Activated CD8-positive, alpha-beta memory T cell treated with anti-CD3 and anti-CD28 coated beads for 48 hours (primary cell): ENCODE results near the gene SH3BP4.

Source experiments
- DNase-seq, 3 experiments: peaks; one replicate each; pipeline ENCODE4 v3.0.0-alpha.2; 2020; ENCODE audit warnings: low read depth in 2 of 3, low spot score in 2 of 3

Gene SH3BP4

GRCh38 chr2:234964631-234965461 is 13.0 kb downstream of the SH3BP4 start:
- no peak for DNase-seq

GRCh38 chr2:234966340-234966739 is 14.5 kb downstream of the SH3BP4 start:
- DNase-seq: no peak

DNA sequence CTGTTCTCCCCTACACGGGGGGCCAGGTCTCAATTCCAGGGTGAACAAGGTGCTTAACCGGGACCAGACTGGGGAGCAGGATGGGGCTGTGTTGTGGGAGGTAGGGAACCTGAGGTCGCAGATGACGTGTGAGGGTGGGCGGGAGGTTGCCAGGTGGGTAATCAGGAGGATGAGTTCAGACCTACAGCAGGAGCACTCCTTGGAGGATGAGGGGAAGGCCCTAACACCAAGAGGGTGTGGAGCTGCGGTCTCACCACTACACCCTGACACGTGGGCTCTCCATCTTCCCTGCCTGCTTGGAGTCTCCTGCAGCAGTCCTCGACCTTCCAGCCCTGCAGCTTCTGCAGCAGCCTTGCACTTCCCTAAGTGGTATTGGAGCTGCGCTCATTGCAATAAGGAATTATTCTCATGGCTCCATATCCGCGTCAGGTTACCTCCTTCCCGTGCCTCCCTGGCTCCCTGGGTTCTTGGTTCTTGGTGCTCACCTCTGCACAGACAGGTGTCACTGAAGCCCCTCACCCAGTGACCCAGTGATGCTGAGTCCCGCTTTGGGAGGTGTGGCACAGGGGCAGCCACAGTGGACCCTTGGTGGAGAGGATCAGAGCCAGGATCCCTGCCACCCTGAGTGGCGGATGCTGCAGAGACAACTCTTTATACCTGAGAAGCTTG is 15.5 kb downstream of the SH3BP4 start:
- no peak for DNase-seq

DNA sequence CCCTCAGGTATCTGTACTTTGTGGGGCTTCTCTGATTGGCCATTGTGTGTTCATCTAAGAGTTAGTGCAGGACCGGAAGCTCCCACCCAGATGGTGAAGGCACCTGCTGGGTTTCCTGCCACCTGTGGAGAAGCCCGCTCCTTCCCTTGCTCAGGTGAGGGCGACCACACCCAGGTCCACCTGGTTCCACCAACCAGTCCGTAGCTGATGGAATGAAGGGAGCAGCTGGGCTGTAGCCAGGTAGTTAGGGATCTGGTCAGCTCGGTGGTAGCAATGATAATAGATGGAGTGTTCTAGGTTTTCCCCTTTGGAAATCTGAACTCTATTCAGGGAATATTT is 16.0 kb downstream of the SH3BP4 start:
- no peak for DNase-seq

DNA sequence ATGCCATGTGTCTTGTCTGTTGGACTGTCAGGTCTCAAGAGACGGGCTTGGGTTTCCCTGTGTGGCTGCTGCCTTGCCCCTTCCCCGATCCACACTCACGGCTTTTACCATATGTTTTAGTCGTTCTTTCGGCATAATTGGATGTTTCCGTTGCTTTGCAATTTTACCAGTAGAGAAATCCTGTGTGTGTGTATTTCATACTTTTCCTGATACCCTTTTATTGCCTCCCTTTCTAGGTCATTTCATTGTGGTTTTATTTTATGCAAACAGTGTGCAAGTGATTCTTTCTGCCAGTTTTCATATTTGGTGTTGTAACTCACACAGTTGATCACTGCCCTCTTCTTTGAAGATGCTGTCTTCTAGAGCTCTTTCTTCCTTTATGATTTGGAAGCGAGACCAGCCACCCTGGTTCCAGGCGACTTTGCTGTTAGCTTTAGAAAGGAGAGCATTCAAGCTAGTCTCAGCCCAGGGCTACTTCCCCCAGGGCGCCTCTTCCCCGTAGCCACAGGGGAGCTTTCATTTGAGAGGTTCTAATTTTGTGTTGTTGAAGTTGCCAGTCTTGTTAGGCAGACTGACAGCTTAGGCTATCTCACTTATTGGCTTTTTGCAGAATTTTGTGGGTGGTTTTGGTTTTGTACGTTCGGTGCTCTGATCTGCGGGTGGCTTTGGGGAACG is 17.0 kb downstream of the SH3BP4 start:
- DNase-seq: no peak

GRCh38 chr2:234969306-234970098 is 17.7 kb downstream of the SH3BP4 start:
- no peak for DNase-seq

DNA sequence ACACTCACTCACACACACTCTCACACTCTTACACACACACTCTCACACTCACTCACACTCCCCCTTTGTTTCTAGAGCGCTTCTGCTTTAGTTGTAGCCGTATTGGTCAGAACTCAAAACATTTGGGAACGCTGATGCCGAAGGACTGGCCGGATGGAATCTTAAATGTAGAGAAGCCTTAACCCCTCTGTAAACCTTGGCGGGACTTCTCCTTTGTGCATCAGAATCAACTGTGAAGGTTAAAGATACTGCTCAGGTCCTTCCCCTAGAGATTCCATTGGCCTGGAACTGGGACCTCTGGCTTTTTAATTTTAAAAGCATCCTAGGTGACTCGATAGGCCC is 18.3 kb downstream of the SH3BP4 start:
- no peak for DNase-seq

GRCh38 chr2:234970477-234970882 is 18.7 kb downstream of the SH3BP4 start:
- DNase-seq: no peak

GRCh38 chr2:234971496-234971895 is 19.7 kb downstream of the SH3BP4 start:
- no peak for DNase-seq

GRCh38 chr2:234973008-234973407 is 21.2 kb downstream of the SH3BP4 start:
- no peak for DNase-seq

GRCh38 chr2:234974501-234975385 is 22.9 kb downstream of the SH3BP4 start:
- no peak for DNase-seq

DNA sequence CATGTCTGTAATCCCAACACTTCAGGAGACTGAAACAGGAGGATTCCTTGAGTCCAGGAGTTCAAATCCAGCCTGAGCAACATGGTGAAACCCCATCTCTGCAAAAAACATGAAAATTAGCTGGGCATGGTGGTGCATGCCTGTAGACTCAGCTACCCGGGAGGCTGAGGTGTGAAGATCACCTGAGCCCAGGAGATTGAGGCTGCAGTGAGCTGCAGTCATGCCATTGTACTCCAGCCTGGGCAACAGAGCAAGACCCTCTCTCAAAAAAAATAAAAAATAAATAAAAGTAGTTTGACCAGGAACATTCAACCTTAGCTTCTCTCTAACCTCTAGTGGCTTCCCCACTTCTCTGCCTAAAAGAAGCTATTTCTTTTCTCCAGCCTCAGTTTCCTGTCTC is 23.8 kb downstream of the SH3BP4 start:
- no peak for DNase-seq

GRCh38 chr2:234976479-234977227 is 24.8 kb downstream of the SH3BP4 start:
- no peak for DNase-seq

GRCh38 chr2:234977228-234977679 is 25.4 kb downstream of the SH3BP4 start:
- DNase-seq: no peak

DNA sequence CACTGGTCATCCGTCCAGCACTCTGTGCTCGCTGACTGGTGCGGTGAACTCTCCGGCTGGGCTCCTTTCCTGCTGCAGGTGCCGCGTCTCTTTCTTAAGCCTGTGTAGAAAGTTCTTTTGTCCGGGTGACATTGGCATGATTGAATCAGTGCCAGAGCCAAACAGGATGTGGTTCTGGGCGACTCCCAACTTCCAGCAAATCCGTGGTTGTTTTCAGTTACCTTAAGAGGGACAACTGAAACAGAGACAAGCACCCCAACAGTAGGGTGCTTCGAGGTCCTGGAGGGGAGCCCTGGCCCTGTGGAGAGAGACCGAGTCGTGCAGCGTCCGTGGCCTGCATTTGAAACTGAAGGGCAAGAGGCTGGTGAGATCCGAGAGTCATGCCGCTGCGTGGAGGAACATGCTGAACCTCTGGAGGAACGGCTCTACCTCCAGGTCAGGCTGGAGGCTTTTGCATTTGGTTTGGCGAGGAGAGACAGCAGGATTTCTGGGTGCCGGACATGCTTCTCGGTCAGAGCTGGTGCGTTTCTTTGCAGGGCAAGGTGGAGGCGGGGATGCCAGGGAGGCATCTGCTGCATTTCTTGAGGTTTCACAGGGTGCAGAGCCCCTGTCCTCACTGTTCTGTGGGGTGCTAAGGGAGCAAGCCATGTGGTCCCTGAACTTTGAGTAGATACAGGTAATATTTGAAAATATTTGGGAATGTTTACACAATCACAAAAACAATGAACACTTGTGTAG is 26.8 kb downstream of the SH3BP4 start:
- DNase-seq: no peak

DNA sequence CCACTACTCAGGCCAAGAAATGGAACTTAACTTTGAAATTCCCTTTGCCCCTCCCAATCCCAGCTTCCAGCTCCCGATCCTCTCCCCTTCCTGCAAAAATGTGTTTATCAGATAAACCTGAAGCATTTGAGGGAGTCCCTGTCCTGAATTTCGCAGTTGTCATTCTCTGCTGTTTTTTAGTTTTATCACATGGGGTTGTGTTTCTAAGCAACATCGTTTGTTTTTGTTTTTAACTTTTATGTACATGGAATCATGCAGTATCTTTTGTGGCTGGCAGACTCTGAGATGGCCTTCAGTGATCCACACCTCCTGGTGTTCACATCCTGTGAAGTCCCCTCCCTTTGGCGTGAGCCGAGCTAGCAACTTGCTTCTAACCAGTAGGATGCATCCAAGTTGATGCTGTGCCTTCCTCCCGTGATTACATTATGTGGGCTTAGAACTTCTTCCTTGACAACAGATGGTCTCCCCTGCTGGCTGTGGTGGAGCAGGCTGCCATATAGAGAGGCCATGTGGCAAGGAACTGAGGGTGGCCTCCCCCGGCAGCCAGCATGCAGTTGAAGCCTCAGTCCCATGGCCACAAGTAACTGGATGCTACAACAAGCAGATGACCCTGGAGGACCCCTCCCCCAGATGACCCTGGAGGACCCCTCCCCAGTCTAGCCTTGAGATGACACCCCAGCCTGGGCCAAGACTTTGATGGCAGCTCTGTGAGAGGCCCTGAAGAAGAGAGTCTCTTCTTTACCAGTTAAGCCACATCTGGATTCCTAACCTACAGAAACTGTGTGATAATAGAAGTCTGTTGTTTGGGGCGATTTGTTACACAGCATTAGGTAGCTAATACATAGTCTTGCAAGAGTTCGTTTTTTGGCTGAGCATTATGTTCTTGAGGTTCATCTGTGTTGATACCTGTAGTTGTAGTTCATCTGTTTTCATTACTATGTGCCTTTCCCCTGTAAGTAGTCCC is 27.7 kb downstream of the SH3BP4 start:
- no peak for DNase-seq

DNA sequence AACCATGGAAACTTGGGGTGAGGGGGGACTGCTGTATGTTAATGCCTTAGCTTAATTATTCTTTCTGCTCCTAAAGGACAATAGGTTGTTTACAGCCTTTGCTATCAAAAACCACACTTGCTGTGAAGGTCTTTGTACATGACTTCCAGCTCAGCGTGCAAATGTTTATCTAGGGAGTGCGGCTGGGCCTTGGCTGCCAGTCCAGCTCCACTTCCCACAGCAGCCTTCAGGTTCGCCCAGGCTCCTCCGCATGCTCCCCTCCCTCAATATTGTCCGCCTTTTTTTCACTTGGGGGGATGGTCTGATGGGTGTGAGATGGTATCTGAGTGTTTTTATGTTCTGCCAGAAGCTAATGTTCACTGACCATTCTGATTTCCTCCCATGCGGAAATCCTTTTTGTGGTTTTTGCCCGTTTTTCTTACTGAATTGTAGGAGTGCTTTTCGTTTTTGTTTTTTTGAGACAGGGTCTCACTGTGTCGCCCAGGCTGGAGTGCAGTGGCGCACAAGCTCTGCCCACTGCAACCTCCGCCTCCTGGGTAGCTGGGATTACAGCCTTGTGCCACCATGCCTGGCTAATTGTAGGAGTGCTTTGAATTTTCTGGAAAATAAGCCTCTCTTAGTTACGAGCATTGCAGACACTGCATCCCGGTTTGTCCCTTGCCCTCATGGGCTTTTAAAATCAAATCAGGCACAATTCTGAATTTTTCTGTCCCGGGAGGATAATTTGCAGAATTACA is 28.8 kb downstream of the SH3BP4 start:
- no peak for DNase-seq
